ENCODE results near the gene CC2D2A.
"Not testable (repeated sequence)": the region's sequence is repeated elsewhere in the genome, so short reads cannot be mapped to it uniquely, and the experiment has no call there.

Gene CC2D2A

DNA sequence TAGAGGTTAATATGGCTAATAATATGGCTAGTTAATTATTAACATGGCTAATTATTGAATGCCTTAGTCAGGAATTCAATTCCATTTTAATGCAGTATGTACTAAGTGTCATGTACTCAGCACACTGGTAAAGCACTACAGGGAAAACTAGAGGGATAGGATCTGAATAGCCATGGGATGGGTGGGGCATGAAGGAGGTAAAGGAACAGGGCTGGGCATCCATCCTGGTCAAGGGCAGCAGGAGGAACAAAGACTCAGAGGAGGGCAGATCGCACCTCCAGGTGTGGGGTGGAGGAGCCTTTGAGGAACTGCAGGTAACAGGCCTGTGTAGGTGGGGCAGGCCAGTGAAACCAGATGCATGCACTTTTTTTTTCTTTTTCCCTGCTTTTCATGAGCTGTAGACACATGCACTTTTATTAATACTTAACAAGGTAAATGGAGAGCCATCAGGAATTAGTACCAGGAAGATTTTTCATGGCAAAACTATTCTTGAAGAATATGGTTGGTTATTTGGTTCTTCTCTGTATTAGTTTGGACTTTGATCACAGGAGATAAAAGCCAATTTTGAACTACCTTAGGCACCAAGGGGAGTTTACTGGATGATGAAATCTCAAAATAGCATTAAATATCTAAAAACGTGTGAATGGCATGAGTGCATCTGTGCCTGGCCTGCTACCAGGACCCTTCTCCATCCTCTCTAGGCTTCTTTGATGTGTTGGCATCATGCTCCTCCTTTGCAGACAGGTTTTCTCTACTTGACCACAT lies 88.3 kb downstream of the CC2D2A start:
- no peak for DNase-seq (ENCODE audit: low read depth in 2 of 2)

DNA sequence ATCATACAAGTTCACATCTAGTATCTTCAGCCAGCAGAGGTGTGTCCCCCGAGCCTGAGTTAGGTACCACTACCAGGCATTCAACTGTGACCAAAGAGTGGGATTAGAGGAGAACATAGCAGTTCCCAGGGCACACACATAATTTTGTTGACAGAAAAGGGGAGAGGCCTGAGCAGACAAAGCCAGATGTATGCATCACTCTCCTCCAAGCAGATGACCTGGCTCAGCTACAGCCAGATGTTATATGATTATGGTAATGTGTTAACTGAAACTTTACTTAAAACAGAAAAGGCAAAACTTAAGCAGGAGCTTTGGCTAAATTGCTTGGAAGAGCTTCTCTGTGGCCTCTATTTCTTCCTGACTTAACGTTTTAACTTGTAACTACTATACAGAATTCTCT lies 88.9 kb downstream of the CC2D2A start:
- no peak for DNase-seq (ENCODE audit: low read depth in 2 of 2)

DNA sequence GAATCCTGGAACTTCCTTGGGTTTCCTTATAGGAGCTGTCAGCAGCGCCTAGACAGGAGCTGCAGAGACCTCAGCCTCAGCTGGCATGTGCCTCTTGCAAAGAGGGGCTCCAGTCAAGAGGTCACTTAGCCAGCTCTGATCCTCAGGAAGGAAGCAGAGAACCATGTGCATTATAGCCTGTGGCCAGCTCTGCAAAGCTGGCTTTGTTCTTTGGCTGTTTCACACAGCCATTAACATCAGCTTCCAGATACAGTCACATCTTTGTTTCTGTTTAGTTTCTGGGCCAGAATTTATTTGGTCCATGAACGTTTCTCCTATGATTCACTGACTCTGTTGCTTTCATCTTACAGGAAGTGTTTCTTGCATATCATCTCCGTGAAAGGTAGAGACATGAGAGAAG lies 92.4 kb downstream of the CC2D2A start:
- no peak for DNase-seq (ENCODE audit: low read depth in 2 of 2)

DNA sequence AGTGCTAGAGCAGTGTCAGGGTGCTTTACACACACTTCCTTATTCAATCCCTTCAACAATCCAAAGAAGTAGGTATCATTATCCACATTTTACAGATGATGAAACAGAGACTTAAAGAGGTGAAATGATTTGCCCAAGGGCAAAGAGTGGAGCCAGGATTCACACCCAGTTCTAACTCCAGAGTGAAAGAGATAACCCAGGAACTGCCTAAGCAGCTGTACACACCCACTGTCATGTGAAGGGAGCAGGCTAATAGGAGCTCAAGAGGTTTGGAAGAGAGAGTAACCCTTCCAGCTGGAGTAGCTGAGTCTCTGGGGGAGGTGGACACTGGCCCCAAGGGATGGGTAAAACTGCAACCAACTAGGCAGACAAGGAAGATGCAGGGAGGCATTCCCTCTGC lies 92.9 kb downstream of the CC2D2A start:
- DNase-seq (ENCODE audit: low read depth in 2 of 2) = no peak

DNA sequence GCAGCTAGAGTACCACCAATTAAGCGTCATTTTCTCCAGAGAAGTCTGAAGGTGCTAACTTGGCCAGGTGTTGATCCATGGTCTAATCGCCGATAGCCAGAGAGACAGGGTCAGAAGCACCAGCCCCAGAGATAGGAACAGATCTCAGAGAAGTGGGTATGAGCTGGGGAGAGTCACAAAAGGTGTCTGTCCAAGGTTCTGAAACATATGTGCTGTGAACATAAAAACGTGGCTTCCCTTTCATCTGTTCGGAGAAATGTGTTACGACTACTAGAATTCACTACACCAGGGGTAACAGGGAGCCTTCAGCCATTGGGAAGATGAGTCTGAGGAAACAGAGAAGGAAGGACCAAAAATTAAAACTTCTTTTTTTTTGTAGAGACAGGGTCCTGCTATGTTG lies 94.2 kb downstream of the CC2D2A start:
- no peak for DNase-seq (ENCODE audit: low read depth in 2 of 2)

DNA sequence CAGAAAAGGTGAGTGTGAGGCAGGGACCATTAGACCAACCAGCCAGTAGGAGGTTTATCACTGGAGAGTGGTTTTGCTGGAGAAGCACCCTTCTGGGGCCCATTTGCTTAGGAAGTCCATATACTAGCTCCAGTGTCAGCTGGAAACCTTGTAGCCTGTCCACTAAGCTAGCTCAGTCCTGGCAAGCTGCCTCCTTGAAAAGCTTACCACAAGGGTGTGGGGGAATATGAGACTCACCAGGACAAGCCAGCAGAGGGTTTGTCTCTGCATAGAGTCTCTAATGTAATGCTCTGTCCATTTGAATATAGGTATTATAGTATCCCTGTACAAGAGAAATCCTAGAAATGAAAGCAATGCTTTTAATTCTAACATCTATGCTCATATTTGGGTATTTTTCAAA lies 99.1 kb downstream of the CC2D2A start:
- DNase-seq (ENCODE audit: low read depth in 2 of 2) = no peak

DNA sequence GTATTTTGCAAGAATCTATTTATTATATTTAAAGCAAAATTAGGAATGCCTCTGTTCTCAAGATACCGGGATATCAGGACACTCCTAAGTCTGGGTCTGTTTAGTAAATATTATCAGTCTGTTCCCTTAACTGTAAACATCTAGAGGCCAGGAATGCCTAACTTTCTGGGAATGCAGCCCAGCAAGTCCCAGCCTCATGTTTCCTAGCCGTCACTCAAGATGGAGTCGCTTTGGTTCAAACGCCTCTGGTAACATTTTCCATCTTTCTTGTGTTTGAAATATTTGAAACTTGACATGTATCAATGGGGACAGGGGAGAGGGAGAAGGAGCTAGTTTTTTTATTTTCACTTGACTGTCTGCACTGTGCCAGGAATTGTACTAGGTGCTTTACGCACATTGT lies 100.1 kb downstream of the CC2D2A start:
- no peak for DNase-seq (ENCODE audit: low read depth in 2 of 2)

DNA sequence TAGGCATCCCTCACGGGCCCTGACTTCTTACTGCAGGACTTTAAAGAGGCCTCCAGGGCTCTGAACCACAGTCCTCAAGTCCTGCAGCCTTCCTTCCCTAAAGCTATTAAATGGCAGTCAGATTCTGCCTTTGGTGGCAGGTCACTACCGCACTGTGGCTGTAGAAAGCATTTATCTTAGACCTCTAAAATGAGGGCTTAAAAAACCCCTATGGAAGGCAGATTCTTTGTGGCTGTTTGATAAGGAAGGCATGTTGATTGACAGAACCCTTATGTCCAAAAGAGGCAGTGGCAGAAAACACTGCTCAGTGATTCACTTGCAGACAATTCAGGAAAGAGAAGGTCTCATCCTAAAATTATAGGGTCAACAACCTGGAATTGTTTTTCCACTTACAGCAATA lies 106.3 kb downstream of the CC2D2A start:
- no peak for DNase-seq (ENCODE audit: low read depth in 2 of 2)

DNA sequence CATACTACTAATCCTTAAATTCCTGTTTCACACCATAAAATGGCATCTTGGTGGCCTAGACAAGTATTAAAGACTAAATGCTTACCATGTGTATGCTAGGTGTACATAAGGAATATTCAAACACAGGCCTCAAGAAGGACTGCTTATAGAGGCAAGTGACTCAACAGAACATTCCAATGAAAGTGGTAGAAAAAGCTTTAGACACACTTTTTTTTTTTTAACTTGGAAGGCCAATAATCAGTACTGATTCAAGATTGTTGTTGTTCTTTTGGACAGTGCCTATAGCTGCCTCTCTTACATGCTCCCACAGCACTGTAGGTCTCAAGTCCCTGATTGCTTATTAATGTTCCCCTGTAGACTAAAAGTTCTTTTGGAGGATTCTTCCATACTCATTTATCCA lies 107.8 kb downstream of the CC2D2A start:
- no peak for DNase-seq (ENCODE audit: low read depth in 2 of 2)

DNA sequence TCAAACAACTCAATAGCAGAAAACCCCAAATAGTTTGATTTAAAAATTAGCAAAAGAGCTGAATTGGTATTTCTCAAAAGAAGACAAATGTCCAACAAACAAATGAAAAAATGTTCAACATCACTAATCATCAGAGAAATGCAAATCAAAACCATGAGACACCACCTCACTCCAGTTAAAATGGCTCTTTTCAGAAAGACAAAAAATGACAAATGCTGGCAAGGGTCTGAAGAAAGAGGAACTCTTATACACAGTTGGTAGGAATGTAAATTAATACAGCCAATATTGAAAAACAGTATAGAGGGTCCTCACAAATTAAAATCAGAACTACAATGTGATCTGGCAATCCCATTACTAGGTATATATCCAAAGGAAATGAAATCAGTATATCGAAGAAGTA lies 115.1 kb downstream of the CC2D2A start:
- DNase-seq (ENCODE audit: low read depth in 2 of 2) = no peak

DNA sequence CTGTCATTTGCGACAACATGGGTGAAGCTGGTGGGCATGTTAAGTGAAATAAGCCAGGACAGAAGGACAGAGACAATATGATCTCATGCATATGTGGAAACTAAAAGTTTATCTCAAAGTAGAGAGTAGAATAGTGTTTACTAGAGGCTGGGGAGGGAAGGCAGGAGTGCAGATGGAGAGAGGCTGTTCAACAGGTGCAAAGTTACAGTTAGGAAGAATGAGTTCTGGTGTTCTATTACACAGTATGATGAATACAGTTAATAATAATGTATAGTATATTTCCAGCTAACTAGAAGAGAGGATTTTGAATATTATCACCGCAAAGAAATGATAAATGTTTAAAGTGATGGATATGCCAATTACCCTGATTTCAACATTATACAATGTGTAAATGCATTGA lies 115.6 kb downstream of the CC2D2A start:
- no peak for DNase-seq (ENCODE audit: low read depth in 2 of 2)

DNA sequence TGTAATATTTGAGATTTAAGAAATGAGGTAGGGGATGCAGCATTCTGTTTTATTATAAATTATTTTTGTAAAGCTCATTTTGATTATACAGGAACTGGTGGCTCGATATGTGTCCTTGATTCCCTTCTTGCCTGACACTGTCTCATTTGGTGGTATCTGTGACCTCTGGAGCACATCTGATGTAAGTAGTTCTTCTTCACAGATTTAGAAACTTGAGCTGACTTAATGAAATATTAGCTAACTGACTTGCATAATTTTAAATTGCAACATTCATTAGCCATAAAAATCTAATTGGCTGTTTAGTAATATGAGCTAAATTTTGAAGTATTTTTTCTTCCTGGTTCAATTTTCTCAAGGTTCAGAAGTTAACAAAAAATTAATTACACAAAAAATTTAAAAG lies 116.4 kb downstream of the CC2D2A start:
- no peak for DNase-seq (ENCODE audit: low read depth in 2 of 2)

DNA sequence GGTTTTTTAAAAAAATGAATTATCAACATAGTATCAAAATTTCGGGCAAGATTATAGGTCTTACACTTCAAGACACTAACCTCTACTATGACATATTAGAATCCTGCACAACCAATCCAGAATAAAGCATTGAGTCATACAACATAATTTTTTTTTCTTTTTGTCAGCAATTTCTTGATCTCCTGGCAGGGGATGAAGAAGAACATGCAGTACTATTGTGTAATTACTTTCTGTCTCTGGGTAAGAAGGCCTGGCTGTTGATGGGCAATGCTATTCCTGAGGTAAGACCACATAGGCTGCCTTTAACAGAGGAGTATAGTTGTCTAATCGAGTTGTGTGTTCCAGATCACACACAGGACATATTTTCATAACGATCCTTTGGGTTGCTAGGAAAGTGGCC lies 118.0 kb downstream of the CC2D2A start:
- DNase-seq (ENCODE audit: low read depth in 2 of 2) = no peak

DNA sequence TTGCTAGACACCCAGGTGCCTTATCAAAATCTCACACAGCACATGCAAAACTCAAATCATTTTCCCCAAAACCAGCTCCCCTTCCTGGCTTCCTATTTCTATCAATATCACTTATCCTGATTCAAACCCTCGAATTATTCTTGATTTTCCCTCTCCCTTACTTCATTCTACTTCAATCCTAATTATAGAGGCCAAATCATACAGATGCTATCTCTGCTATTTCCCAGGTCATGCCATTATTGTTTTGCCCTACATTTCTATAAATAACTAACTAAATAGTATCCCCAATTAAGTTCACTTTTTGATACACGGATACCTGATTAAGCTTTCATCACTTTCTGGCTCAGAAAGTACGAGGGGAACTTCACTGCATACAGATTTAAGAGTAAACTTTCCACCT lies 123.1 kb downstream of the CC2D2A start:
- DNase-seq (ENCODE audit: low read depth in 2 of 2) = no peak

DNA sequence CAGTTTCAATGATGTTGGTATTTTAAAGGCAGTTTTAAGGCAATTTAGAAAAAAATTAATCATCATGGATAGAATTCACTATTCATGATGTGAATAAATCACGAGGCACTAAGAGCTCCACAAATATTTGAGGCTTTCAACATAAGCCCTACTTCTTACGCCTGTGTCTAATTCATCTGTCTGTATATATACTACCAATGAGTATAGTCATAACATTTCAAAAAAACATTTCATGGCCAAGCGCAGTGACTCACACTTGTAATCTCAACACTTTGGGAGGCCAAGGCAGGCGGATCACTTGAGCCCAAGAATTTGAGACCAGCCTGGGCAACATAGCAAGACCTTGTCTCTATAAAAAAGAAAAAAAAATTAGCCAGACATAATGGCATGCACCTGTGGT lies 129.0 kb downstream of the CC2D2A start:
- DNase-seq (ENCODE audit: low read depth in 2 of 2) = no peak

DNA sequence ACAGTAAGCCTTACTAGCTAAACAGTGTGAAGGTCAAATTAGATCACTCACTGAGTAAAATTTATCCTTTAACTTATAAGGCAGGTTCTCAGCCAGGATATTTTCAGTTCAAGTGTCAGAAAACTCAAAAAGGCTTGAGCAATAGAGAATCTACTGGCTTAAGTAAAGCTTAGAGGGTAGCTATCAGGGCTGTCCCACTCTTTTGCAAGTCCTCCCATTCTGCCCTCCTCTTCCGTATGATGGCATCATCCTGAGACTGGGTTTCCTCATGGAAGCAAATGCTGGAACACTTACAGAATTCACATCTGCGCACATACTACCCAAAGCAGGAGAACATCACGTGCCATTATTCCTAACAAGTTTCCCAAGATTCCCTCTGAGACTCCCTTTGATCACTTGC lies 130.5 kb downstream of the CC2D2A start:
- DNase-seq (ENCODE audit: low read depth in 2 of 2) = no peak

DNA sequence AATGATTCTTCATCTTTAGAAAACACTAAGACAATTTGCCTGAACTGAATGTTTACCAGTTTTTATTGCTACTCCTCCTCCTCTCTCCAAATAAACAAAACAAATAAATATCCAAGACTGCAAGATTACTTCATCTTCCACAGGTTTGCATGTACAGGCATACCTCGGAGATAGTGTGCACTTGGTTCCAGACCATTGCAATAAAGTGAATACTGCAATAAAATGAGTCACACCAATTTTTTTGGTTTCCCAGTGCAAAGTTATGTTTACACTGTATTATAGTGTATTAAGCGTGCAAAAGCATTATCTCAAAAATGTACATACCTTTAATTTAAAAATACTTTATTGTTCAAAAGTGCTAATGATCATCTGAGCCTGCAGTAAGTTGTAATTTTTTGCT lies 132.2 kb downstream of the CC2D2A start:
- DNase-seq (ENCODE audit: low read depth in 2 of 2) = no peak

DNA sequence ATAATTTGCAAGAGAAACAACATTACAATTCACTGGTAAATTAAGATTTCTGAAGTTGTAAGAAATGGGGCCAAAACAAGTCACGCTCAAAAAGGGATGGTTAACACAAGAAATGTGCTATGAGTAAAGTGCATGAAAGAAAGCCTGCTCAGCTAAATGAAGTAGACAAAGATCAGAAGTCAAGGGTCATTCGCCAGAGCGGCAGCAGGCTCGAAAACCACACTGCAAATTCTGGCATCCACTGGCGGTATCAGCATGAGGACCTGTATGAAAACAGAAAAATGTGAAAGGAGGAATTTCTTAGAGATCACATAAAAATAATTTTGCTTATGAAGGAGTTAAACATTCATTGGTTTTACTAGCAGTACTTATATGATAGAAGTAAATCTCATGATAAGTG lies 135.9 kb downstream of the CC2D2A start:
- no peak for DNase-seq (ENCODE audit: low read depth in 2 of 2)

DNA sequence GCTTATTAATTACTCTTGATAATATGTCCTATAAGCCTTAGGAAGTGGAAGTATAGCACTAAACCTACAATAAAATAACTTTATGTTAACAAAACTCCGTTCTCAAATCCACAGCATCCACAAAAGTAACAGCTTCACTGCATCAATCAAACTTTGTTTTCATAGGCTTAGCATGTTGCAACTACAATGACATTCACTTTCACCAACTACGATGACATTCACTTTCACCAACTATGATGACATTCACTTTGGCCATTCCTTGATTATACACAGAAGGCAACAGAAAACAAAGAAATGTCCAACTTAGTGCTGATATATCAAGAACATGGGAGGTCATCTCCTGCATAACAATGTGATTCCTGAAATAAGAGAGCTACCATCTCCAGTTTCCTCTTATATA lies 141.2 kb downstream of the CC2D2A start:
- no peak for DNase-seq (ENCODE audit: low read depth in 2 of 2)

DNA sequence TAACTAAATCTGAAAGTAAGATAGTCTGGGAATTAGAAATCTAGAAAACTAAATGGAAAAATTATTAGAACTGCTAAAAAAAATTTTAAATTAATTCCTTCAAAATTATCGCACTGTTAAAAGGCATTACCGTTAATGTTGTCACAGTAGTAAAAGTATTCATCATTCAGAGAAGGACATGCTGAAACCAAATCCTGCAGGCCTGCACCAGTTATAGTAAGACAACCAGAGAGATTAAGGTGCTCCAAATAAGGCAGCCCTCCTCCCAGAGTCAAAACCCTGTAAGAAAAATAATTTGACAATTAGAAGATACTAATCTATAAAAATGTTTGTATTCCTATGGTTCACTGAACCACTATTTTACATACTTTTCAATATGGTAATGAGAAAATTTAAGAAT lies 142.5 kb downstream of the CC2D2A start:
- no peak for DNase-seq (ENCODE audit: low read depth in 2 of 2)

DNA sequence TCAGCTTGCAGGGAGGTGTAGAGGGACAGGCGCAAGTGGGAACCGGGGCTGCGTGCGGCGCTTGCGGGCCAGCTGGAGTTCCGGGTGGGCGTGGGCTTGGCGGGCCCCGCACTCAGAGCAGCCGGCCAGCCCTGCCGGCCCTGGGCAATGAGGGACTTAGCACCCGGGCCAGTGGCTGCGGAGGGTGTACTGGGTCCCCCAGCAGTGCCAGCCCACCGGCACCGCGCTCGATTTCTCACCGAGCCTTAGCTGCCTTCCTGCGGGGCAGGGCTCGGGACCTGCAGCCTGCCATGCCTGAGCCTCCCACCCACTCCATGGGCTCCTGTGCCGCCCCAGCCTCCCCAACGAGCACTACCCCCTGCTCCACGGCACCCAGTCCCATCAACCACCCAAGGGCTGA lies 145.2 kb downstream of the CC2D2A start:
- not testable (repeated sequence) for DNase-seq (ENCODE audit: low read depth in 2 of 2)

DNA sequence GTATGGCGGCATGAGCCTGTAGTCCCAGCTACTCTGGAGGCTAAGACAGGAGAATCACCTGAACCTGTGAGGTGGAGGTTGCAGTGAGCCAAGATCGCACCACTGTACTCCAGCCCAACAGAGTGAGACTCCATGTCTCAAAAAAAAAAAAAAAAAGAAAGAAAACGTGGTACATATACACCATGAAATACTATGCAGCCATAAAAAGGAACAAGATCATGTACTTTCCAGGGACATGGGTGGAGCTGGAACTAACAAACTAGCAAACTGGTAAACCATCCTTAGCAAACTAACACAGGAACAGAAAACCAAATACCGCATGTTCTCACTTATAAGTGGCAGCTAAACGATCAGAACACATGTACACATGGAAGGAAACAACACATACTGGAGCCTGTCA lies 147.7 kb downstream of the CC2D2A start:
- not testable (repeated sequence) for DNase-seq (ENCODE audit: low read depth in 2 of 2)

DNA sequence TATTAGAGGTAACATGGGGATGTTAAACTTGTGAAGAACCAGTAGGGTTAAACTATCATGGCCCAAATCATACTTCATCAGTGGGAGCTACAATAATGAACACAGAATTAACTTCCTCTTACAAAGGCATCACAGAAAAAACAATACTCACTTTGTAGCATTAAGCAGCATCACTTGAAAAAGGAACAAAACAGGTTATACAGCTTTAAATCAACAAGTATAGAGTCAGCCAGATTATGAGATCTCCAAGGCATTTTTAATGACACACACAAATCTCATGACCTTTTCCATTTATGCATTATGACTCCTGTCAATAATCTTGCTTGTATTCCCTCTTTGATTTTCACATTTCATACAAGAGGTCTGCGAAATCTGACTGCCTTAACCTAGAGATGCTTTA lies 167.1 kb downstream of the CC2D2A start:
- DNase-seq (ENCODE audit: low read depth in 2 of 2) = no peak

DNA sequence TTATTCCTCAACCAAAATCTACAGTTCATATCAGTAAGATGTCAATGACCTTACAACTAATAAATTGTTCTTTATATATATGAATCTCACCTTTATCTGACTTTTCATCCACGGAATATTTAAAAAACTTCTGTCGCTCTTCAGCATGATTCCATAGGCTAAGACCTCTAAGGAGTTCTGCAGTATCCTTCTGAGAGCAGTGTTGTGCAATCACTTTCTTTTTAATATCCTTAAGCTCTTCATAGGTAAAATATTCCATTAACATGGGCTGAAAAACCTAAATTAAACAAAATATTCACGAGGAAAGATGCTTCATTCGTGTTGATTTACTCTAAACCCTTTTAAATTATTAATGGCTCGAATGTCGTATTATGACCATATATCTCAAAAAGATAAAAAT lies 168.7 kb downstream of the CC2D2A start:
- DNase-seq (ENCODE audit: low read depth in 2 of 2) = no peak

All from stimulated activated CD4-positive, alpha-beta T cell treated with anti-CD3 and anti-CD28 coated beads, Interleukin-4, amount 100 ng/mL, for 48 hours (primary cell).